Stimulated activated CD4-positive, alpha-beta T cell treated with anti-CD3 and anti-CD28 coated beads, Interleukin-15, amount 100 ng/mL, for 1 hour (primary cell): ENCODE results near the gene NDNF.

Source experiments
- DNase-seq, 2 donors: peaks; one replicate each; pipeline ENCODE4 v3.0.0-alpha.2; 2020; ENCODE audit warnings: low read depth in 1 of 2, low spot score in 1 of 2

NDNF gene

DNA sequence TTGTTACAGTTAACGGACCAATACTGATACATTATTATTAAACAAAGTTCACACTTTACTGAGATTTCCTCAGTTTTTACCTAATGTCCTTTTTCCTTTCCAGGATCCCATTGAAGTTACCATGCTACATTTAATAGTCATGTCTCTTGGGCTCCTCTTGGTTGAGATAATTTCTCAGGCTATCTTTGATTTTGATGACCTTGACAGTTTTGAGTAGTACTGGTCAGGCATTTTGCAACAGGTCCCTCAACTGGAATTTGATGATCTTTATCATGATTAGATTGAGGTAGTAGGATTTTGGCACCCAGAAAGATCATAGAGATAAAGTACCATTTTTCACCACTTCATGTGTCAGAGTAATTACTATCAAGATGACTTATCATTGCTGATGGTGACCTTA is 53.8 kb downstream of the NDNF start:
- no peak for DNase-seq

DNA sequence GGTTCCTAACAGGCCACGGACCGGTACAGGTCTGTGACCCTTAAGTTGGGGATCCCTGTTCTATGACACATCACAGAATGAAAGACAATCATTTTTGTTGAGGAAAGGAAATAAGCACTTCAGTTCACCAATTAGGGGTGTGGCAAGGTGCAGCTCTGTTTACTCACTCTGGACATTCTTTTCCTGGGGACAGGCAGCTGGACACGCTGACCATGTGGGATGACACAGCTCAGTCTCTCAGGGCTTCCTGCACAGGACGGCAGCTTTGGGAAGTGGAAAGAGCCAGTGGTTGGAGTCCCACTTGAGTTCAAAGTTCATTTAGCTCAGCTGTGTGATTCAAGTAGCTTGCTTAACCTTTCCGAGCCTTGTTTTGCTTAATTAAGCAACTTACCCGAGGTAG is 55.7 kb downstream of the NDNF start:
- DNase-seq: no peak

DNA sequence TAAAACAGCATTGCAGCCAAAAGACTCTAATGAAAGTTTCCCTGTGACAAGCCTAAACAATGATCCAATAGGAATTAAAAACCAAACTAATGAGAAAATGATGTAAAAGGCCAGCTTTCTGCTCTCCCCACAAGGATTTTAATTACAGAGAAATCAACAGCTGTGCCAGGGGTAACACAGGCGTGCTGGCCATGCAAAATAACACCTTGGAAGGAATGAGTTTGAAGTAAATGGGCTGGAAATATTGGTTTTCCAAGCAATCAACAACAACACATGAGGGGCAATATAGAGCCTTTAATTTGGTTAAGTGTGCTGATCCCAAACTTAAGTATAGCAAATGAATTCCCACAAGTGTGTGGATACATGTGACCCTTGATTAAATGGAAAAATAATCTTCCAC is 56.9 kb downstream of the NDNF start:
- DNase-seq: no peak

- DNase-seq: no peak
Measured at GRCh38 chr4:121014544-121014943, 57.8 kb downstream of the NDNF start.

DNA sequence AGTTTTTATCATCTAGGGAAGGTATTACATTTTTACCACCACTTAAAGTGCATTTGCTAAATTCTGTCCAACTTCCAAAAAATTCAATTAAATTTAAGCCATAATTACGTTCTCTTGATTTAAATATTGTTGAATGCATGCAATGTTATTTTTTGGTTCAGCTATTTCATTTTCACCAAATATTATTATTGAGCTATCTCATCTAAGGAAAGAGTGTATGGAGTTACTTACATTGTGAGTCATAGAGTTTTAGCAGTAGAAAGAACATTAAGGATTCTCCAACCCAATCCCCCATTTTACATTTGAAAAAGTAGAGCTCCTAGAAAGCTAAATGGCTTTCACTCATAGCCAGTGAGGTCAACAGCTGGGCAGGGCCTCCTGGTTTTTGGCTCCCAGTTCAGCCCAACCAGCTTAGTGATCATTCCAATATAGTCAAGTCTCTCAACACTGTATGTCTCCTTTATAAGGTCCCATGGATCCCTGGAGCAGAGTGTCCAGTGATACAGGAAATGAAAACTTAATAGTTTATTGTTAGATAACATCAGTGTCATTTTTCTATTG is 60.5 kb downstream of the NDNF start:
- no peak for DNase-seq

- no peak for DNase-seq
Measured at GRCh38 chr4:121011138-121011537, 61.2 kb downstream of the NDNF start.

- no peak for DNase-seq
Measured at GRCh38 chr4:121009578-121010478, 62.5 kb downstream of the NDNF start.

- no peak for DNase-seq
Measured at GRCh38 chr4:121007660-121008059, 64.7 kb downstream of the NDNF start.

DNA sequence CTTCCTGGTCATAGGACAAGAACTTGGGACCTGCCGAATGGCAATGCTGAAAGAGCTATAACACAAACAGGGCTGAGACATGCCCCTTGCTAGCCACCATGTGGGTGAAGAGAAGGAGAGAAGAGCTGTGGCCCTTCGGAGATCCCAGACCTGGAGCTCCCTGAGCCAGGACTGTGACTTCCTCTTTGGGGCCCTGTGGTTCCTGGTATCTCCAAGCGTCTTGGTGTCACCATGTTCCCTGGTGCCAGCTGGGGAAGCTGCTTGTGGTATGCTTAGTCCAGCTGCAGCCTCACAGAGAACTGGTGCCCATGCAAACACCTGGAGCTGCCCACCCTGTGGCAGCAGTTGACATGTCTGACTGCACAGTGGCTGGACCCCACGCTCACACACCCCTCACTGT is 68.5 kb downstream of the NDNF start:
- no peak for DNase-seq

GRCh38 chr4:120995266-120996010 is 76.9 kb downstream of the NDNF start:
- DNase-seq: no peak

GRCh38 chr4:120994521-120994920 is 77.8 kb downstream of the NDNF start:
- no peak for DNase-seq

DNA sequence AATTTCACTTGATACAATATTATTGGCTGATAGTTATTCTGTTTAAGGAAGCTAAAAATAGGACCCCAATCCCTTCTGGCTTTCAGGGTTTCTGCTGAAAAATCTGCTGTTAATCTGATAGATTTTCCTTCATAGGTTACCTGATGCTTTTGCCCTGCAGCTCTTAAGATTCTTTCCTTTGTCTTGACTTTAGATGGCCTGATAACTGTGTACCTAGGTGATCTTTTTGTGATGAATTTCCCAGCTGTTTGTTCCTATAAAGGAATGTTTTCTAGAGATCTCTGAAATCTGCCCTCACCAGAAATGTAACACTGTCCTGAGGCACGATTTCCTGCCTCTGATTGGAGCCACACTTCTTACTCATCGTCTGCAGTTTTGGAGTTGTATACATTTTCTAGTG is 80.5 kb downstream of the NDNF start:
- DNase-seq: no peak

DNA sequence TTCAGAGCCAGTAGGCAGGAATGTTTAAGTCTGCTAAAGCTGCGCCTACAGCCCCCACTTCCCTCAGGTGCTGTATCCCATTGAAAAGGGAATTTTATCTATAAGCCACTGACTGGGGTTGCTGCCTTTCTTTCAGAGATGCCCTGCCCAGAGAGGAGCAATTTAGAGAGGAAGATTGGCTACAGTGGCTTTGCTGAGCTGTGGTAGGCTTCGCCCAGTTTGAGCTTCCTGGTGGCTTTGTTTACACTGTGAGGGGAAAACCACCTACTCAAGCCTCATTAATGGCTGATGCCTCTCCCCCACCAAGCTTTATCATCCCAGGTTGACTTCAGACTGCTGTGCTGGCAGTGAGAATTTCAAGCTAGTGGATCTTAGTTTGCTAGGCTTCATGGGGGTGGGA is 82.1 kb downstream of the NDNF start:
- DNase-seq: no peak
